NB4 (cell line): ENCODE measurements around the gene MOB2.

Experiments used
- DNase-seq: peaks from one replicate; pipeline ENCODE4 v3.0.0; 2010; ENCODE audit warnings: low read depth
- H3K4me3 ChIP-seq: one replicate; pipeline ENCODE4 v1.5.1; 2011; ENCODE audit warnings: mild to moderate bottlenecking, low read depth, low read length, moderate library complexity
- CTCF ChIP-seq: IDR thresholded peaks from one replicate; pipeline ENCODE4 v1.5.1; 2012; ENCODE audit warnings: low read depth, low read length
- MYC ChIP-seq: IDR thresholded peaks from 2 replicates; pipeline ENCODE4 v1.6.1; 2011; ENCODE audit warnings: low read depth, low read length
- POLR2A ChIP-seq: IDR thresholded peaks from 2 replicates; pipeline ENCODE4 v1.6.1; 2011; ENCODE audit warnings: mild to moderate bottlenecking; ENCODE audit not compliant: insufficient read length; ENCODE audit errors: extremely low read depth
- TF ChIP-seq, protein P1 (sequence below): IDR thresholded peaks from 2 replicates; pipeline ENCODE4 v1.6.1; 2011; ENCODE audit warnings: low read depth, low read length

MOB2 gene

GRCh38 chr11:1476940-1477736 lies 9.4 kb downstream of the MOB2 start:
- TF ChIP-seq CTCF = no peak
- TF ChIP-seq MYC = no peak
- no peak for TF ChIP-seq POLR2A
- TF ChIP-seq, protein P1, sequence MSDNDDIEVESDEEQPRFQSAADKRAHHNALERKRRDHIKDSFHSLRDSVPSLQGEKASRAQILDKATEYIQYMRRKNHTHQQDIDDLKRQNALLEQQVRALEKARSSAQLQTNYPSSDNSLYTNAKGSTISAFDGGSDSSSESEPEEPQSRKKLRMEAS = no peak
- no peak for DNase-seq
- H3K4me3 ChIP-seq = no peak overlapping the region

- DNase-seq = no peak
- TF ChIP-seq POLR2A (no peak), MYC (no peak), CTCF (no peak)
- TF ChIP-seq, protein P1 = no peak
- H3K4me3 ChIP-seq = no peak overlapping the region
Measured at GRCh38 chr11:1475841-1476240, 10.7 kb downstream of the MOB2 start.

DNA sequence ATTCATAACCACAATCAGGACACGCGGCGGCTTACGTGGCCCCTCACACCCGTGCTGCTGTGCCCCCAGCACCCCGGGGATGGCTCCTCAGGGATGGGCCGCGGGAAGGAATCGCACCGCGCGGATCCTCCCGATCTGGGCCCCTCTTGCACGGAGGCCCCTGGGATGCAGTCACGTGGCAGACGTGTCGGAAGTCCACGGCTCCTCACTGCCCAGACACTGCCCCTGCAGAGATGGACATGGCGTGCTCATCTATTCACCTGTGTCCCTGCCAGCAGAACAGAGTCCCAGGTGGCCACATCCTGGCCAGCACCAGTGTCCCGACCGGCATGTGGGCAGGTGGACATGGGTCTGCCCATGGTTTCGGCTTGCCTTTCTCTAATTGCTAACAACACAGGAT lies 12.8 kb downstream of the MOB2 start:
- no peak overlapping the region for H3K4me3 ChIP-seq
- no peak for DNase-seq
- TF ChIP-seq POLR2A = no peak
- TF ChIP-seq MYC = no peak
- TF ChIP-seq CTCF = no peak
- TF ChIP-seq, protein P1 = no peak

DNA sequence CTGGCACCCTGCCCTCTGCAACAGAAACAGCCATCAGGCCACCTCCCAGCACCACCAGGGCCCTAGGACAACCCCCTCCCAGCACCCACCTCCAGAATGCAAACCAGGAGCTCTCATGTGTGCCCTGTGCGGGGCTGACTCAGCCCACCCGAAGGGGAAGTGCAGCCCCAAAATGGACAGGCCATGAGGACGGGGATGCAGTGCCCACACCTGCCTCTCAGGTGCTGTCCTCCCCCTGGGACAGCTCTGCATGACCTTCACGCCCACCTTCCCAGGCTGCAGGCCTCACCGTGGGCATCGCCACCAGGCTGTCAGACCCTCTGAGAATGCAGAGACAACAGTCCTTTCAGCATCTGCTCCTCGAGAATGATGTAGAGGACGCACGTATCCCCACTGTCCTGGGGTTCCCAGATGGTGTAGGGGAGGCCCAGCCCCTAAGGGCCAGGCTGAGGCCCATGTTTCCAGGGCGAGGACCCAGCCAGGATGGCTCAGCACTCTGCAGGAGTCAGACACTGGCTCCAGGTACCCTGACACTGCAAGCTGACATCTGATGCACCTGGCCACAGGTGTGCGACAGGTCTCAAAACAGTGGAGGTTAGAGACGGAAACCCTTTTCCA lies 13.5 kb downstream of the MOB2 start:
- no peak for TF ChIP-seq MYC
- no peak for TF ChIP-seq CTCF
- TF ChIP-seq, protein P1 = no peak
- no peak for TF ChIP-seq POLR2A
- H3K4me3 ChIP-seq = no peak overlapping the region
- no peak for DNase-seq

DNA sequence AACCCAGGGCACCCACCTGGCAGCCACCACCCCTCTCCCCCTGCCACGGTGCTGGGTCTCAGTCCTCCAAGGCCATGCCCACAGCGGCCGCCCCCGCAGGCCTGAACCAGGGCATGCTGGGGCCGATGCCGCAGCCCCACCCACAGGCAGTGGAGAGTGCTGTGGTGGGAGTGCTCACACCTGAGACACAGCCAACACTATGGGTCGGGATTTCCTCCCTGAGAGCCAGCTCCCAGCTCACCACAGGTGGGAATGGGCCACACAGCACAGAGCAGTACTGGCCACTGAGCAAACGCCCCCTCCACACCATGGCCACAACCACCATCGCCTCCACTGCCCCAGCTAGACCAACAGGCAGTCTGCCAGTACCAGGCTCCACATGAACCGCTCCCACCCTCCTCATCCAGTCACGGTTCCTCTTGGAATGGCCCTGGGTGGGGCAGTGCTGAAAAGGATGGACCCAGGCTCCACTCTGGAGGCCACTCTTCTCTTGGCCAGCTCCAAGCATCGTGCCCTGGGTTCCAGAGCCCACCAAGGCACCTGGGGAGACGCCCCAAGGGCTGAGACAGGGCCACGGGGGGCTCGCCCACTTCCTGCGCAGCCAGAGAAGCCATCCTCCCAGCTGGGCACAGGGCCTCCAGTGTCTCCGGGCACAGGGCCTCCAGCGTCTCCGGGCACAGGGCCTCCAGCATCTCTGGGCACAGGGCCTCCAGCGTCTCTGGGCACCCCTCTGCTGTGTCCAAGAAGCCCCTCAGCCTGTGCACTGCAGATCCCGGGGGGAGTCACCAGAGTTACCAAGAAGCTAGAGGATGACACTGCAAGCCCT lies 14.2 kb downstream of the MOB2 start:
- no peak for DNase-seq
- no peak overlapping the region for H3K4me3 ChIP-seq
- TF ChIP-seq, protein P1 = no peak
- TF ChIP-seq POLR2A = no peak
- no peak for TF ChIP-seq MYC
- no peak for TF ChIP-seq CTCF
